Loucy (cell line): ENCODE results near the gene TMEM181.

ENCODE experiments used
- EZH2phosphoT487 ChIP-seq: fragments of 200-600 bp; IDR thresholded peaks from 2 replicates; pipeline ENCODE4 v1.6.1; 2018; ENCODE audit warnings: antibody characterized with exemption, mild to moderate bottlenecking, moderate library complexity, borderline replicate concordance
- TF ChIP-seq, protein P1 (sequence below): fragments of 200-600 bp; sonication (generic); conservative IDR thresholded peaks from 2 replicates; pipeline ENCODE4 v1.5.1; 2014; ENCODE audit warnings: mild to moderate bottlenecking, antibody characterized with exemption, low read length

DNA sequence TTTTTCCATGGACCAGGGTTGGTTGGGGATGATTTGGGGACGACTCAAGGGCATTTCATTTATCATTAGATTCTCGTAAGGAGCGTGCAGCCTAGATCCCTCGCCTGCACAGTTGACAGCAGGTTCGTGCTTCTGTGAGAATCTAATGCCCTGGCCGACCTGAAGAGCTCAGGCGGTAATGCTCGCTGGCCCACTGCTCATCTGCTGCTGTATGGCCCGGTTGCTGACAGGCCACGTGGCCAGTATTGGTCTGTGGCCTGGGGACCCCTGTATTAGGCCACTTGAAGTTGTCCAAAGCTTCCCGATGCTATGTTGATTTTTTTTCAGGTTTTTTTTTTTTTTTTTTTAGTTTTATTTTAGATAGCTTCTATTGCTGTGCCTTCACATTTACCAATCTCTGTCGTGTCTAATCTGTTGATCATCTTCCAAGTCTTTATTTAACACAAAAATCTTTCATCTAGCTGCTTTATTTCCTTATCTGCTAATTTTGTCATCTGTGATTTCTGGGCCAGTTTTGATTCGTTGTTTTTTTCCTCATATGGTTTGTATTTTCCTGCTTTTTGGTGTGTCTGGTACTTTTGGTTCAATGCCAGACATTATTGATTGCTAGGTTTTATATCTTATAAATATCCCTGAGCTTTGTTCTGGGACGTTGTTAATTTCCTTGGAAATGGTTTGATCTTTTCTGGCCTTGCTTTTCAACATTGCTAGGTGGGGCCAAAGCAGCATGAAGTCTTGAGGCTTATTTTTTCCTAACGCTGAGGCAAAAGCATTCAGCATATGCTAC lies 43.6 kb downstream of the TMEM181 start:
- TF ChIP-seq, protein P1, sequence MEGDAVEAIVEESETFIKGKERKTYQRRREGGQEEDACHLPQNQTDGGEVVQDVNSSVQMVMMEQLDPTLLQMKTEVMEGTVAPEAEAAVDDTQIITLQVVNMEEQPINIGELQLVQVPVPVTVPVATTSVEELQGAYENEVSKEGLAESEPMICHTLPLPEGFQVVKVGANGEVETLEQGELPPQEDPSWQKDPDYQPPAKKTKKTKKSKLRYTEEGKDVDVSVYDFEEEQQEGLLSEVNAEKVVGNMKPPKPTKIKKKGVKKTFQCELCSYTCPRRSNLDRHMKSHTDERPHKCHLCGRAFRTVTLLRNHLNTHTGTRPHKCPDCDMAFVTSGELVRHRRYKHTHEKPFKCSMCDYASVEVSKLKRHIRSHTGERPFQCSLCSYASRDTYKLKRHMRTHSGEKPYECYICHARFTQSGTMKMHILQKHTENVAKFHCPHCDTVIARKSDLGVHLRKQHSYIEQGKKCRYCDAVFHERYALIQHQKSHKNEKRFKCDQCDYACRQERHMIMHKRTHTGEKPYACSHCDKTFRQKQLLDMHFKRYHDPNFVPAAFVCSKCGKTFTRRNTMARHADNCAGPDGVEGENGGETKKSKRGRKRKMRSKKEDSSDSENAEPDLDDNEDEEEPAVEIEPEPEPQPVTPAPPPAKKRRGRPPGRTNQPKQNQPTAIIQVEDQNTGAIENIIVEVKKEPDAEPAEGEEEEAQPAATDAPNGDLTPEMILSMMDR = no peak
- no peak for TF ChIP-seq EZH2phosphoT487
